HG03025 (cell line): ENCODE measurements around the gene CD22.
"Not testable (repeated sequence)": the region's sequence is repeated elsewhere in the genome, so short reads cannot be mapped to it uniquely, and the experiment has no call there.

ENCODE experiments used
- ATAC-seq: cut with Tn5 transposase; IDR thresholded peaks from one replicate; pipeline ENCODE4 v1.9.1; 2021; ENCODE audit warnings: mild to moderate bottlenecking, moderate library complexity; ENCODE audit not compliant: unreplicated experiment, low FRiP score

CD22 gene

DNA sequence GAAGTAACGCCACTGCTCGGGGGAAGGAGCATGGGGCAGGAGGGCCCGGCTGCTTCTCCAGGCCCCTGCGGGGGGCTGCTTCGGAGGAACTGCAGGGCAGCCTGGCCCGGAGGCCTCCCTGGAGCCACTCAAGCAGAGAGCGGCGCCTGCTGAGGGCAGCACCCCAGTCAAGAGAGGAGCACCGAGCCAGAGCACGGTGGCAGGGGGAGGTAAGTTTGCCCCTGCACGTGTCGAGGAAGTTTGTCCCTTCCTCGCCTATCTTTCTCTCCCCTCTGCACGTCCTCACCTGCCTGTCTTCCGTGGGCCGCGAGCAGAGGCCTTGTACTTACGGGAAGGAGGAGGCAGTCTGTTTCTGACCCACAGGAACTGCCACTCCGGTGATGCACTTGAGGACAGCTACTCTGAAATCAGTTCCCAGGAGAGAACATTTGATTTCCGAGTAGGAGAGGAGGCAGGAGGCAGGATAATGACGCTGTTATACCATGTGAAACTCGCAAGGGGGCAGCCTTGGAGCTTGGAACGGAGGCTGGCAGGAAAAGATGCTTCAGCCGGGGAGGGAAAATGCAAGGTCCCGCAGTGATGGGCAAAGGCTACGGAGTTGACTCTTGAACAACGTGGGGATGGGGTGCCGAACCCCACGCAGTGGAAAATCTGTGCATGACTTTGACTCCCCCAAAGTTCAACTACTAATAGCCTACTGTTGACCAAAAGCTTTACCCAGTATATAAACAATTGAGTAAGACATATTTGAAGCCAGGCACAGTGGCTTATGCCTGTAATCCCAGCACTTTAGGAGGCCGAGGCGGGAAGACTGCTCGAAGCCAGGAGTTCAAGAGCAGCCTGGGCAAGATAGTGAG lies 23.7 kb downstream of the CD22 start:
- no peak for ATAC-seq

- no peak for ATAC-seq
Measured at GRCh38 chr19:35353635-35354034, 24.6 kb downstream of the CD22 start.

GRCh38 chr19:35354898-35355297 lies 25.9 kb downstream of the CD22 start:
- ATAC-seq, result no peak

GRCh38 chr19:35355791-35356460 lies 26.9 kb downstream of the CD22 start:
- ATAC-seq, result no peak

DNA sequence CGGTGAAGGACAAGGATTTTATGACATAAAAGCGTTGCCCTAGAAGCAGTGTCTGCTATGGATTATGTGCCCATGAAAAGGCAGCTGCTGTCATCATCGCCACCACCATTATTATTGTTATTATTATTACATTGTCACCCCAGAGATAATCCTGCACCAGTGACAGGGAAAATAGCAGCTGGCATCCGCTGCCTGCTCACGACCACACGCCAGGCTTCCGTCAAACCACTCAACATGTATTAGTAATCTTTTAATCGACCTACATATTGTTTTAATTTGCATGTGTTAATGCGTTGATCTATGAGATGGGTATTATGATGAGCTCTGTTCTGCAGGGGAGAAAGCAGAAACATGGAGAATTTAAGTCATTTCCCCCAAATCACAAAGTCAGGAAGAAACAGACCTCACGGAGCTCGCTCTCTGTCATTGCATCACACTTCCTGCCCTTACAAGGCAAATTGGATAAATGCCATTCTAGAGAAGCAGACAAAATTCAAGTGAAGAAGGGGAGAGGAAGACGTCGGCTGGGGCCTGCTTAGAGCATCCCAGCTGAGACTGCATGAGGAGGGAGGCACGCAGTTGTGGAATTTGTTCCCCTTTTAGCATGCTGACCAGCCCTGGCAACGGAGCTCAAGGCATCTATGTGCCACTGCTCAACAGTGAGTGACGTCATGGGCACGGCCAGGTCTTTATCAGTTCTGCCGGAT lies 29.0 kb downstream of the CD22 start, which contains the start of gene FFAR3:
FFAR3 (plus strand) TSS at position 594 of the 707 bp plus-strand sequence. CDS start 431 bp downstream, outside the sequence.
- no peak for ATAC-seq

DNA sequence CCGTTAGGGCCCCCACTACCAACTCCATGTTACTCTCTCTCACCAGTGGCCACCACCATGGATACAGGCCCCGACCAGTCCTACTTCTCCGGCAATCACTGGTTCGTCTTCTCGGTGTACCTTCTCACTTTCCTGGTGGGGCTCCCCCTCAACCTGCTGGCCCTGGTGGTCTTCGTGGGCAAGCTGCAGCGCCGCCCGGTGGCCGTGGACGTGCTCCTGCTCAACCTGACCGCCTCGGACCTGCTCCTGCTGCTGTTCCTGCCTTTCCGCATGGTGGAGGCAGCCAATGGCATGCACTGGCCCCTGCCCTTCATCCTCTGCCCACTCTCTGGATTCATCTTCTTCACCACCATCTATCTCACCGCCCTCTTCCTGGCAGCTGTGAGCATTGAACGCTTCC lies 29.8 kb downstream of the CD22 start:
- not testable (repeated sequence) for ATAC-seq

- not testable (repeated sequence) for ATAC-seq
Measured at GRCh38 chr19:35359395-35359794, 30.4 kb downstream of the CD22 start.

- not testable (repeated sequence) for ATAC-seq
Measured at GRCh38 chr19:35360081-35360480, 31.1 kb downstream of the CD22 start.

DNA sequence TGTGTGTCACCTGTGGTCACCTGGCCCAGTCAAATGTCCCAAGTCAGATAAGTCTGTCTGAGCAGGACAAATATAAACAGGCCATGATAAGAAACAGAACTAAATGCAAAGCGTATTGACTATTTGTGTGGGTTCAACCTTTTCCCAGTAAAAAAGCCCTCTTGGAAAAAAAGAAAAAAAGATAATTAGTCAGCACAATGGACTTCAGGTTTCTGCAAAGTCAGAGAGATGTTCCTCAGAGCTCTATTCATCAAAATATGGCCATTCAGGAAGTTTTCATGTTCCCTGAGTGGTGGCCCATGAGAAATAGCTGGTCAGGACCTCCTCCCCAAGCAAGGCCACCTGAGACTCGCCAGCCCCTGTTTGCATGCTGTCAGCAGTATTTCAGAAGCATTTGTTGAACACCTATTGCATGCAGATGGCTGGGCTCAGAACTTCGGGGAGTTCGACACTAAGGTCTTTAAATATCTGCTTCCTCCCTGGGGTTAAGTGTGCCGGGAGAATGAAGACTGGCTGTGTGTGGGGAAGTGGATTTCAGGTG lies 32.0 kb downstream of the CD22 start:
- ATAC-seq, result no peak

DNA sequence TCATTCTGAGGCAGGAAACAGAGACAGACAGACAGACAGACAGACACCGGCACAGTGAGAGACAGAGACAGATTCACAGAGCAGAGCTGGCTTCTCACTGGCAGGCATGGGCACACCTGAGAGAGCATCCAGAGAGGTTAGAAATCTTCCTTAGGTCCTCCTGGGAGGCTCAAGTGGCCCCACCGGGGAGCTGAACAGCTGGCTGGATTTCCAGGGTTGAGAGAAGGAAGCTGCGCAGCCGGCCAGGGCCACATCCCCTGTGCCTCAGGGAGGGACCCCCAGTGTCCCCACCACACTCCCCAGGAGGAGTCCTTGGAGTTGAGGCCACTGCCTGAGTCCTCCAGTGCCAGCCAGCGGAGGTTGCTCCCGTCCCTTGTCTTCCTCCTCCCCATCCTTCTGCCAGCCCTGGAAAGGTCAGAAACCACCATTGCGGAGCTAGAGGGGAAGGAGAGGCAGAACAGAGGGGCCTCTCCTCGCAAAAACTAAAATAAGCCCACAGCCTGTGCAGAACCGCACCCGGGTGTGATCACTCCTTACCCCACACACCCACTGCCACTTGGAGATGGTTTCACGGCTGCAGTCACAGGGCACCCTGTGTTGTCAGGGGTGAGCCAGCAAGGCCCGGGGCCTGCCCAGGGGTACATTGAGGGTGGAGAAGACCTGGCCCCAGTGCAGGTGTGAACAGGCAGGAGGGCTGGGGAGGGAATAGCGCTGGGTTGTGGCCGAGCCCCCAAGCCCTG lies 33.4 kb downstream of the CD22 start:
- no peak for ATAC-seq

- no peak for ATAC-seq
Measured at GRCh38 chr19:35363001-35363590, 34.1 kb downstream of the CD22 start.

GRCh38 chr19:35363711-35364425 lies 34.9 kb downstream of the CD22 start:
- no peak for ATAC-seq

- no peak for ATAC-seq
Measured at GRCh38 chr19:35365303-35365702, 36.3 kb downstream of the CD22 start.

- no peak for ATAC-seq
Measured at GRCh38 chr19:35368378-35368777, 39.4 kb downstream of the CD22 start.

GRCh38 chr19:35369522-35369921 lies 40.5 kb downstream of the CD22 start:
- ATAC-seq, result no peak

GRCh38 chr19:35370722-35371121 lies 41.7 kb downstream of the CD22 start, which contains the start of gene GPR42:
GPR42 (plus strand) TSS chr19:35371068; CDS start chr19:35371360, 292 bp downstream.
- ATAC-seq, result no peak

GRCh38 chr19:35373492-35373891 lies 44.5 kb downstream of the CD22 start:
- no peak for ATAC-seq

DNA sequence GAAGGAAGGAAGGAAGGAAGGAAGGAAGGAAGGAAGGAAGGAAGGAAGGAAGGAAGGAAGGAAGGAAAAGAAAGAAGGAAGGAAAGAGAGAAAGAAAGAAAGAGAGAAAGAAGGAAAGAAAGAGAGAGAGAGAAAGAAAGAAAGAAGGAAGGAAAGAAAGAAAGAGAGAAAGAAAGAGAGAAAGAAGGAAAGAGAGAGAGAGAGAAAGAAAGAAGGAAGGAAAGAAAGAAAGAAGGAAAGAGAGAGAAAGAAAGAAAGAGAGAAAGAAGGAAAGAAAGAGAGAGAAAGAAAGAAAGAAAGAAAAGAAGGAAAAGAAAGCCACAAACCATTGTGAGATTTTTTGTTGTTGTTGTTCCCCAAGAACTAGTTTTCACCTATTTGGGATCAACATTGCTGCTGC lies 45.0 kb downstream of the CD22 start:
- ATAC-seq, result not testable (repeated sequence)
